ENCODE measurements around the gene ANKRD16.

ANKRD16 gene

GRCh38 chr10:5862360-5862961 lies 27.2 kb downstream of the ANKRD16 start:
- Histone ChIP-seq H3K9me3 (no peaks in the 10 kb centered on the region), H3K36me3 (no peaks in the 10 kb centered on the region), H3K4me1 (ENCODE audit: control insufficient read depth in 1 of 2, insufficient read depth in 1 of 2, low read depth in 1 of 2, low read length in 1 of 2) (peaks cover 11 to 13% of the 10 kb centered on the region in 2 experiments), H3K4me3 (ENCODE audit: low read depth in 1 of 2, low read length in 1 of 2) (no peak overlapping the region), H3K27ac (no peak overlapping the region), H3K27me3 (no peaks in the 10 kb centered on the region)
- TF ChIP-seq CTCF (IDR thresholded peaks at IDR 0.05) = no peak

DNA sequence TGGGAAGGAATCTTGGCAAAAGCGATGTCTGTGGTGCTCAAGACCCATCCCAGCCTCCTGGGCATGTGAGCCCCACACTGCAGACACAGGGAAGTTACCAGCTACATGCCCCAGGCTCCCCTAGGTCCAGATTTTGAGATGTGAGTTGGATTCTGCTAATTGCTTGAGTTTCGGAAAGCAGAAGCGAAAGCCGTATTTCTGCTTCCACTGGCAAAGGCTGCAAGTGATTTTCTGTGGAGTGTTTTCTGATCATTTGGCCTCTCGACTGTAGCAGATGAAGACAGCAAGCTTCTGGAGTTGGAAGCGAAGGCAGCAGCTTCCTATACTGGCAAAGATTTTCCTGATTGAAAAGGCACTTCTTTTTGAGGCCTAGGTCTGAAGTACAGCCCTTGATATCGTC lies 29.6 kb downstream of the ANKRD16 start:
- H3K4me3 ChIP-seq (ENCODE audit: low read depth in 1 of 2, low read length in 1 of 2) = no peak overlapping the region
- no peak overlapping the region for H3K27ac ChIP-seq
- H3K4me1 ChIP-seq (ENCODE audit: control insufficient read depth in 1 of 2, insufficient read depth in 1 of 2, low read depth in 1 of 2, low read length in 1 of 2) = no peaks in the 10 kb centered on the region
- TF ChIP-seq CTCF (IDR thresholded peaks at IDR 0.05) = no peak
- no peaks in the 10 kb centered on the region for H3K36me3 ChIP-seq
- no peaks in the 10 kb centered on the region for H3K9me3 ChIP-seq
- H3K27me3 ChIP-seq = no peaks in the 10 kb centered on the region

GRCh38 chr10:5858811-5859210 lies 30.9 kb downstream of the ANKRD16 start:
- H3K27me3 ChIP-seq = no peaks in the 10 kb centered on the region
- no peaks in the 10 kb centered on the region for H3K9me3 ChIP-seq
- H3K27ac ChIP-seq = no peak overlapping the region
- H3K36me3 ChIP-seq = no peaks in the 10 kb centered on the region
- H3K4me1 ChIP-seq (ENCODE audit: control insufficient read depth in 1 of 2, insufficient read depth in 1 of 2, low read depth in 1 of 2, low read length in 1 of 2) = no peaks in the 10 kb centered on the region
- no peak overlapping the region for H3K4me3 ChIP-seq (ENCODE audit: low read depth in 1 of 2, low read length in 1 of 2)
- TF ChIP-seq CTCF (IDR thresholded peaks at IDR 0.05) = no peak

- TF ChIP-seq CTCF (IDR thresholded peaks at IDR 0.05) = no peak
- Histone ChIP-seq H3K27ac (no peak overlapping the region), H3K27me3 (no peaks in the 10 kb centered on the region), H3K9me3 (no peaks in the 10 kb centered on the region), H3K4me3 (ENCODE audit: low read depth in 1 of 2, low read length in 1 of 2) (no peak overlapping the region), H3K36me3 (no peaks in the 10 kb centered on the region), H3K4me1 (ENCODE audit: control insufficient read depth in 1 of 2, insufficient read depth in 1 of 2, low read depth in 1 of 2, low read length in 1 of 2) (peaks cover 0 to 6% of the 10 kb centered on the region in 2 experiments)
Observed at GRCh38 chr10:5856701-5857004, 33.0 kb downstream of the ANKRD16 start.

- Histone ChIP-seq H3K36me3 (no peaks in the 10 kb centered on the region), H3K9me3 (no peaks in the 10 kb centered on the region), H3K4me3 (ENCODE audit: low read depth in 1 of 2, low read length in 1 of 2) (no peak overlapping the region), H3K27ac (no peak overlapping the region), H3K27me3 (no peaks in the 10 kb centered on the region), H3K4me1 (ENCODE audit: control insufficient read depth in 1 of 2, insufficient read depth in 1 of 2, low read depth in 1 of 2, low read length in 1 of 2) (peaks cover 0 to 6% of the 10 kb centered on the region in 2 experiments)
- TF ChIP-seq CTCF (IDR thresholded peaks at IDR 0.05) = no peak
Observed at GRCh38 chr10:5855979-5856700, 33.6 kb downstream of the ANKRD16 start.
